ENCODE data around the gene IGF2. TPM values are rescaled to one million over a fixed set of nuclear protein-coding genes. Genes with fewer than 3 reads are reported as not detected.
"Not testable (repeated sequence)": the region's sequence is repeated elsewhere in the genome, so short reads cannot be mapped to it uniquely, and the experiment has no call there.

Gene IGF2, protein sequence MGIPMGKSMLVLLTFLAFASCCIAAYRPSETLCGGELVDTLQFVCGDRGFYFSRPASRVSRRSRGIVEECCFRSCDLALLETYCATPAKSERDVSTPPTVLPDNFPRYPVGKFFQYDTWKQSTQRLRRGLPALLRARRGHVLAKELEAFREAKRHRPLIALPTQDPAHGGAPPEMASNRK
- 19.6 TPM for total RNA-seq

- no peak for FAIRE-seq
- peak; percentile 53 to 76 for DNase-seq (ENCODE audit: low spot score in 2 of 2)
Measured at GRCh38 chr11:2139123-2139521, at the start of gene IGF2. TSS of gene IGF2 (minus strand) at chr11:2139389. CDS start at chr11:2135523, 3,866 bp downstream.

- DNase-seq (ENCODE audit: low spot score in 2 of 2), result no peak
- FAIRE-seq, result no peak
Measured at GRCh38 chr11:2188745-2189144, 49.6 kb upstream of the IGF2 start.

GRCh38 chr11:2187280-2187707 lies 48.1 kb upstream of the IGF2 start:
- DNase-seq (ENCODE audit: low spot score in 2 of 2) (no peak), FAIRE-seq (no peak)

GRCh38 chr11:2186669-2187279 lies 47.6 kb upstream of the IGF2 start:
- DNase-seq (ENCODE audit: low spot score in 2 of 2) (peak in 1 of 2 donors; percentile 54), FAIRE-seq (no peak)

- DNase-seq (ENCODE audit: low spot score in 2 of 2), result peak in 1 of 2 donors; percentile 68
- FAIRE-seq, result no peak
Measured at GRCh38 chr11:2185324-2186085, 46.3 kb upstream of the IGF2 start.

GRCh38 chr11:2182692-2183474 lies 43.7 kb upstream of the IGF2 start:
- FAIRE-seq (no peak), DNase-seq (ENCODE audit: low spot score in 2 of 2) (no peak)

GRCh38 chr11:2182075-2182474 lies 42.9 kb upstream of the IGF2 start:
- DNase-seq (ENCODE audit: low spot score in 2 of 2) (no peak), FAIRE-seq (no peak)

DNA sequence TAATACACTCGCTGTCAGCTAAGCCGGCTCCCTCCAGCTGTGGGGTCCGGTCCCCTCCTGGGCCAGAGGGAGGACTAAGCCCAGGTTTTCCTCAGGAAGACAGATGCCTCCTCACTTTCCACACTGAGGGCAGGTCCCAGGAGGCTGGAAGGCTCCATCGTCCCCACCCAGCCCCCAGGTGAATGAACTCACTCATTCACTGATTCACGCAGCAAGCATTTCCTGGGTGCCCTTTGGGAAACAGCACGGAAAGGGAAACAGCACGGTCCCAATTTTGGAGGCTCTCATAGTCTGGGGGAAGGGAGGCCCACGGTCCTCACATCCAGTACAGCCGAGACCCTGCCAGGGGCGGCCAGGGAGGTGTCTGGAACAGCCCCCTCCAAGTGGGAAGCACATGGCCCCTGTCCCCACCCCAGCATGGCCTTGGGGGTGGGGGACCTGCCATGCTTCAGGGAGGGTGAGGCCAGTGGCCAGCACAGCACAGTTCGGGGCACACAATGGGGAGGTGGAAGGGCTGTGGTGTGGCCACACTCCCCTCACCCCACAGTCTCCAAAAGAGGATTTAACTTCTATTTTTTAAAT lies 41.7 kb upstream of the IGF2 start:
- DNase-seq (ENCODE audit: low spot score in 2 of 2) (no peak), FAIRE-seq (no peak)

DNA sequence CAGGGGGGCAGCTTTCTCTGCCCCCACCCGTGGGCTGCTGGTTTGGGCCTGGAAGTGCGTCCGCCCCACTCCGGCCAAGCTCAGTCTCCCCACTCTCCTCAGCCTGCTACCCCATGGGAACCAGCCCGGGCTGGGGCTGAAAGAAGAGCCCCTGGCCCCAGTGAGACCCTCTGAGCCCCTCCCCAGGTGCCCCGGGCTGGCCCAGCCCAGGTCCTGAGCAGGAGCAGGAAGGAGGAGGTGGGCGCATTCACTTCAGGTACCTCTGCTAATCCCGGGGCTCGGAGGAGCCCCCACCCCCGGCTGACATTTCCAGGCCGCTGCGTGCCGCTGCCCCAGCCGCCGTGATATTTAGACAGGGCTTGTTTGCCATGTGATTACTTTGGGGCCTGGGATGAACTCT lies 41.2 kb upstream of the IGF2 start:
- DNase-seq (ENCODE audit: low spot score in 2 of 2) (no peak), FAIRE-seq (no peak)

DNA sequence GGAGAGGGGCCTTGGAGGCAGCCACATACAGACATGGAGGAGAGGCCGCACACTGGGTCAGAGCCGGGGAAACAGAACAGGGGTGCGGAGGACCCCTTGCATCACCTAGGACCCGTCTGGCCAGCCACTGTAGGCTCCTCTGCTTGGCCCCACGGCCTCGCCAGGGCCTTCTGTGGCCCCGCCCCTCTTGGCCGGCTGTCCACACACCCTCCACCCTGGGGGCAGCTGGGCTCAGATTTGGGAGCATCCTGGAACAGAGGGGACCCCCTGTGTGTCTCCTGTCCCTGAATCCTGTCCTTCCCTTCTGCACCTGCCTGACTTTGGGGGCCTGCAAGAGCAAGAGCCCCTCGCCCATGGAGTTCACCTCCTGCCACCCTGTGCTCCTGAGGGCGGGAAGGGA lies 40.3 kb upstream of the IGF2 start:
- no peak for FAIRE-seq

GRCh38 chr11:2178906-2179494 lies 39.8 kb upstream of the IGF2 start:
- FAIRE-seq (no peak), DNase-seq (ENCODE audit: low spot score in 2 of 2) (no peak)

More for the DNA sequence above, 40.3 kb upstream of the IGF2 start:
- no peak for DNase-seq (ENCODE audit: low spot score in 2 of 2)

- FAIRE-seq; DNase-seq (ENCODE audit: low spot score in 2 of 2): not testable (repeated sequence)
Measured at GRCh38 chr11:2178055-2178773, 39.0 kb upstream of the IGF2 start.

GRCh38 chr11:2177076-2177475 lies 37.9 kb upstream of the IGF2 start:
- FAIRE-seq (no peak), DNase-seq (ENCODE audit: low spot score in 2 of 2) (no peak)

DNA sequence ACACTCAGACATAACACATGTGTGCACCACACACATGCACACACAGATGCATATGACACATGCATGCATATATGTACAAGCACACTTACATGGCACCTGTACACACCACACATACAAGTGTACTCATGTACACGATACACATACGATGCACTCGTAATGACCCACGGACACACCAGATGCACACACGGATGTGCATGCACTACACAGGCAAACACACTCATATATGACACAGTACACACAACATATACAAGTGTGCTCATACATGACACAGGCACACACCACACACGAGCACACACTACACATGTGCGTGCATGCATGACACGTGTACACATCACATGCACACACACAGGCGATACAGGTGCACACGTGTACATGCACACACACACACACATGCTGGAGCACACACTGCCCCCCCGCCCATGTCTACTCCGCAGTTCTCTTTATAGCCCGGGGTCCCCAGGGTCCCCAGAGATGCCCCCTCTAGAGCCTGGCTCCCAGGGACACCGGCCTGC lies 37.3 kb upstream of the IGF2 start:
- FAIRE-seq, result no peak
- DNase-seq (ENCODE audit: low spot score in 2 of 2), result no peak

- FAIRE-seq, result no peak
Measured at GRCh38 chr11:2175659-2176058, 36.5 kb upstream of the IGF2 start.

DNA sequence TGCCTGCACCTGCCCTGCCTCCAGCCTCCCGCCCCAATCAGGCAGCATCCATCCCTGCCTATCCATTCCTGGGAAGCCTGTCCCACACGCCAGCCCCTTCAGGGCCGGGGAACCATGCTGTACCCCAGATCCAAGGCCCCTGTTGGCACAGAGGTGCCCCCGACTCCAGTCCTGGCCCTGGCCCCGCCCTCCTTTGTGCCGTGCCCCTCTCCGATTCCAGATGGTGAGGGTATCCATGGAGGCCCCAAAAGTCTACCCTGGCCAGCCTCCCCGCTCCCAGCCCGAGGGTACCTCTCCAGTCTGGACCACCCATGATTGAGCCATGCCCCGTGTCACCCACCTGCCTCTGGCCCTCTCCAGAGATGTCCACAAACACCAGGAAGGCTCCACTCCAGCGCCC lies 35.2 kb upstream of the IGF2 start:
- DNase-seq (ENCODE audit: low spot score in 2 of 2) (no peak), FAIRE-seq (no peak)

More at GRCh38 chr11:2175659-2176058, 36.5 kb upstream of the IGF2 start:
- DNase-seq (ENCODE audit: low spot score in 2 of 2), result no peak

- no peak for FAIRE-seq
- no peak for DNase-seq (ENCODE audit: low spot score in 2 of 2)
Measured at GRCh38 chr11:2173761-2174160, 34.6 kb upstream of the IGF2 start.

DNA sequence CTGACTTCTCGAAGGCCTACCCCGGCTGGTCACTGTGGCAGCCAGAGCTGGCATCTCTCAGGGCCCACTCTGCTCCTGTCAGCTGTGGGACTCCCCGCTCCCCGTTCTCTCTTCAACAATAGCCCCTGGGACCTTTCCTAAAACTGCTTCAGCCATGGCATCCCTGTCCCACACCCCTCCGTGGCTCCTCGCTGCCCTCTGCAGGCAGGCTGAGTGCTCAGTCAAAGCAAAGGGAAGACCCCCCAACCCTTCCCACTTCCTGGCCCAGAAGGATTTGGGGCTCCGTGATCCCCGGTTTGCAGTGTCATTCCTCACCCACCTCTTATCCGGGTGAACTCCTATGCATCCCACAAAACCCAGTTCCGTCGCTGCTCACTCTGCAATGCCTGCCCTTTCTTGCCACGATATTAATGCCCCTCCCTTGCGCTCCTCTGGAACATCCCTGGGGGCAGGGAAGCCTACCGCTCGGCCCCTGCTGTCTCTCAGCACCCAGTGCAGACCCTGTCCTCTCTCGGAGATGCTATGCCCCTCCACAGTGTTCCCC lies 34.0 kb upstream of the IGF2 start:
- FAIRE-seq, result no peak

GRCh38 chr11:2172676-2173075 lies 33.5 kb upstream of the IGF2 start:
- no peak for FAIRE-seq
- no peak for DNase-seq (ENCODE audit: low spot score in 2 of 2)

More for the DNA sequence above, 34.0 kb upstream of the IGF2 start:
- DNase-seq (ENCODE audit: low spot score in 2 of 2), result no peak
